Activated CD4-positive, alpha-beta memory T cell treated with anti-CD3 and anti-CD28 coated beads for 36 hours (primary cell): ENCODE data around the gene CHDH. TPM values are rescaled to one million over a fixed set of nuclear protein-coding genes. Genes with fewer than 3 reads are reported as not detected.

ENCODE experiments used
- CTCF ChIA-PET: fragments of 350-600 bp; sonication (Branson Sonifier 250); formaldehyde crosslinking; loops from one replicate; lab custom pipeline; 2021; ENCODE audit warnings: antibody characterized with exemption, inconsistent platforms; lab: Charles Lee
- POLR2A ChIA-PET: fragments of 350-600 bp; sonication (Branson Sonifier 250); formaldehyde crosslinking; loops from one replicate; lab custom pipeline; 2021; ENCODE audit warnings: antibody characterized with exemption; lab: Charles Lee
- DNase-seq: peaks from one replicate; pipeline ENCODE4 v3.0.0-alpha.2; 2020
- H3K27ac Mint-ChIP-seq: one replicate; pipeline ENCODE4 v1.8.0; 2021; ENCODE audit warnings: mixed read lengths
- H3K27me3 Mint-ChIP-seq: one replicate; pipeline ENCODE4 v1.8.0; 2021; ENCODE audit warnings: mixed read lengths
- H3K36me3 Mint-ChIP-seq: one replicate; pipeline ENCODE4 v1.8.0; 2021; ENCODE audit warnings: mixed read lengths
- H3K4me1 Mint-ChIP-seq: one replicate; pipeline ENCODE4 v1.8.0; 2021; ENCODE audit warnings: low read depth, mixed read lengths
- H3K4me3 Mint-ChIP-seq: one replicate; pipeline ENCODE4 v1.8.0; 2021; ENCODE audit warnings: mild to moderate bottlenecking, mixed read lengths
- H3K9me3 Mint-ChIP-seq: one replicate; pipeline ENCODE4 v1.8.0; 2021; ENCODE audit warnings: mixed read lengths
- intact Hi-C: fragments of 100-400 bp; cut with micrococcal nuclease; formaldehyde crosslinking; loops from one replicate; pipeline ENCODE4 v1.15.1; 2023
- total RNA-seq, 2 experiments: library from RNA; stranded (reverse); gene quantifications; one replicate each; pipeline ENCODE4 v1.2.3, GENCODE V29; 2021

Gene CHDH
- total RNA-seq, 2 experiments from 2014 or later, result 0.41 to 0.59 TPM

DNA sequence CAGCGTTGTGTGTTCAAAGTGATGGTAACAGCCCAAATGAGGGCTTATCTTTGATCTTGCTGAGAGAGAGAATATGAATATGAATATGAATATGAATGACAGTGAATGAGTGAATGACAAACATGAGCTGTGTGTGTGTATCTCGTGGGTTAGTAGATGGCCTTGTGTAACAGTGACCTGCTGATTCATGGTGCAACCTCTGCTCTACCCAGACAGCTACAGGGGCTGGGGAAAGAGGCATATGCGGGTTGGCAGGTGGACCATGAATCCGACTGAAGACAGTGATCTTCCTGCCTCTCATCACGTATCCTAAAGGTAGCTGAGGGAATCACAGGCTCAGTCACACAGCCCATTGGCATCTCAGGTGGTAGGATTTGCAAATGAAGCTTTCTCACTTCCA is 58.2 kb downstream of the CHDH start:
- POLR2A ChIA-PET, result no interaction called here
- CTCF ChIA-PET, result no interaction called here
- Mint-ChIP-seq H3K27ac (no peak overlapping the region), H3K36me3 (no peaks in the 10 kb centered on the region), H3K9me3 (no peaks in the 10 kb centered on the region), H3K4me3 (no peak overlapping the region), H3K27me3 (peaks cover 3% of the 10 kb centered on the region), H3K4me1 (no peaks in the 10 kb centered on the region)
- intact Hi-C loops, result no loop called here
- DNase-seq, result no peak

DNA sequence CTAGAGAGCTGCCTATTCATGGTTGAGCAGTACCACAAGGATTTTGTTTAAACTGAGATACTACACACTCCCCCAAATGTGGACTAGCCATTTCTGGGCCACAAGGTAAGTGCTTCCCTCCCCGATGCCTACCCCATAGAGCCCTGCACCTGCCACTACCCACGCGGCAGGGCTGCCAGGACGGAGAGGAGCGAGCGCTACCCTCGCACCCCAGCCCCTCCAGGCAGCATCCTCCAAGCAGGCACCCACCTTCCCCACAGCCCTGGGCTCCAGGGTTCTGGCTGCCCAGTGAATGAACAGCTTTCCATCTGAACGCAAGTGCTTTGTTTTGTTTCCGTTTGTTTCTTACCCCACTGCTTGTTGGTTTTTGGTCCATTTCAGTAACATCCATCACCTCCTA is 59.2 kb downstream of the CHDH start:
- Mint-ChIP-seq H3K36me3 (no peaks in the 10 kb centered on the region), H3K4me3 (no peak overlapping the region), H3K27ac (no peak overlapping the region), H3K4me1 (no peaks in the 10 kb centered on the region), H3K9me3 (no peaks in the 10 kb centered on the region), H3K27me3 (peaks cover 3% of the 10 kb centered on the region)
- intact Hi-C loops, result no loop called here
- DNase-seq, result no peak
- POLR2A ChIA-PET, result no interaction called here
- CTCF ChIA-PET, result no interaction called here

DNA sequence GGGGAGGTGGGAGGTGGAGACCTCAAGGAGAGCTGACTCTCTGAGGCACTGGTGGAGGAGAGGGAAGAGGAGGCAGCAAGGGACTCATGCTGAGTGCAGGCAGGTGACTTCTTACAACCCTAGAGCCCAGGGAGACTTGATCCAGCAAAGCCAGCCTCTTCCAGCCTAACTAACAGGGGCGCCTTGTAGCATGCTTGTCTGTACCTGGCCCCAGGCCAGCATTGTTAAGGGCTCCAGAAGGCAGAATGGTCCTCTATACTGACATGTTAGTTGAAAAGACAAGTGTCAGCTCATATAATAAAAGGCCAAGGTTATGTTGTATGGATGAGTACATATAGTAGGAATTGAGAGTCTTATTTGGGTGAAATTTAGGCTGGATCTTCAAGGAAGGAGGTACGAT is 65.4 kb downstream of the CHDH start:
- Mint-ChIP-seq H3K36me3 (no peaks in the 10 kb centered on the region), H3K4me1 (no peaks in the 10 kb centered on the region), H3K4me3 (no peak overlapping the region), H3K27ac (no peak overlapping the region), H3K9me3 (no peaks in the 10 kb centered on the region), H3K27me3 (no peaks in the 10 kb centered on the region)
- ChIA-PET CTCF (no interaction called here), POLR2A (no interaction called here)
- no peak for DNase-seq
- intact Hi-C loops, result no loop called here

DNA sequence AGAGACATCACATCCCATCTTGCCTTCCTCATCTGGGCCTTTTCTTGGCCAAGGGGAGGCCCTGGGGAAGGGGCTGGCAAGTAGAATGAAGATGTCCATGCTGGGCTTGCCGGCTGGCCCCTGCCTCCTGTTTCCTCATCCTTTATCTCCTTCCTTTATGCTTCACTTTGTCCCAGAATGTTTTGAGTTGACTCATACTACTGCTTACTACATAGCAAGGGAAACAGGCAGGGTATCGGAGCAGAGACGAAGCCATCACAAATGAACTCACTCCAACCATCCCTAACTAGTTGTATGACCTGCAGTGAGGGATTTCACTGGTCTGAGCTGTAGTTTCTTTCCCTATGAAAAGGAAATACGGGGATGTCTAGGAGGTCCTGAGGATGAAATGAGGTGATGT is 66.0 kb downstream of the CHDH start:
- Mint-ChIP-seq H3K9me3 (no peaks in the 10 kb centered on the region), H3K27ac (no peak overlapping the region), H3K4me1 (no peaks in the 10 kb centered on the region), H3K27me3 (no peaks in the 10 kb centered on the region), H3K4me3 (no peak overlapping the region), H3K36me3 (no peaks in the 10 kb centered on the region)
- no peak for DNase-seq
- CTCF ChIA-PET, result no interaction called here
- POLR2A ChIA-PET, result no interaction called here
- intact Hi-C loops, result no loop called here

DNA sequence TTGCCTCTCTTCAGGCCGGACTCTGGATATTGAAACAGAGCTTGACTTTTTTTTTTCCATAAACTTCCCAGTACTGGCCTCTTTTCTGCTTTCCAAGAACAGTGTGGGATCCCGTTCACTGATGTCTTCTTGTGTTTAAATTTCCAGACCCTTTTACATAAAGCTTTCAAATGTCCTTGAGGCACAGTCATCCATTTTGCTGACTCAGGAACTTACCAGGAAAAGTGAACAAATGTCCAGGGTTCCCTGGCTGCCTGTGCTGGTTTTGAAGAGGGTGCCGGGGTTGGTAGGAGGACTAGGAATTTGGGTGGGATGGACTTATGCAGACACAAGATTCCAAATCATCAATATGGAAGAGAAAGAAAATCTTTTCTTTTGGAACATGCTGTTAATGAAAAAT is 68.1 kb downstream of the CHDH start:
- Mint-ChIP-seq H3K27ac (no peak overlapping the region), H3K4me1 (no peaks in the 10 kb centered on the region), H3K36me3 (no peaks in the 10 kb centered on the region), H3K4me3 (no peak overlapping the region), H3K27me3 (no peaks in the 10 kb centered on the region), H3K9me3 (no peaks in the 10 kb centered on the region)
- intact Hi-C loops, result no loop called here
- DNase-seq, result no peak
- ChIA-PET POLR2A (no interaction called here), CTCF (no interaction called here)

DNA sequence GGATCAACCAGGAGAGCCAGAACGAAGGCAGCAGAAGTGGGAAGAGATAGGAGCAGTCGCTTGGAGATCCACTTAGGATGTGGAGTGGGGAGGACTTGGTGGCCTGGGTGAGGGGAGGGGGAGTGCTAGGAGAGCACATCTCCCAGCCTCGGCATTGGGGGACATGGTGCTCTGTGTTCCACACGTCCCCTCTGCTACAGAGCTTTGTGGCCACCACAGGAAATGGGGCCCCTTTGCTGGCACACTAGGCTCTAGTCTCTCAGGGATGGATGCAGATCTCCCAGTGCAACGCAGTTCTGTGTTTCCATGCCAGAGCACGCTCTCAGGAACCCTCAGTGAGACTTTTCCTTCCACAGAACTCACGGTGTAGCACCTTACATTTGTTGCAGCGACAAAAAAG is 68.8 kb downstream of the CHDH start:
- DNase-seq, result no peak
- POLR2A ChIA-PET, result no interaction called here
- no peak overlapping the region for H3K4me3 Mint-ChIP-seq
- no peaks in the 10 kb centered on the region for H3K27me3 Mint-ChIP-seq
- no peaks in the 10 kb centered on the region for H3K4me1 Mint-ChIP-seq
- no peaks in the 10 kb centered on the region for H3K9me3 Mint-ChIP-seq
- CTCF ChIA-PET, result no interaction called here
- no peaks in the 10 kb centered on the region for H3K36me3 Mint-ChIP-seq
- no peak overlapping the region for H3K27ac Mint-ChIP-seq
- intact Hi-C loops, result no loop called here

DNA sequence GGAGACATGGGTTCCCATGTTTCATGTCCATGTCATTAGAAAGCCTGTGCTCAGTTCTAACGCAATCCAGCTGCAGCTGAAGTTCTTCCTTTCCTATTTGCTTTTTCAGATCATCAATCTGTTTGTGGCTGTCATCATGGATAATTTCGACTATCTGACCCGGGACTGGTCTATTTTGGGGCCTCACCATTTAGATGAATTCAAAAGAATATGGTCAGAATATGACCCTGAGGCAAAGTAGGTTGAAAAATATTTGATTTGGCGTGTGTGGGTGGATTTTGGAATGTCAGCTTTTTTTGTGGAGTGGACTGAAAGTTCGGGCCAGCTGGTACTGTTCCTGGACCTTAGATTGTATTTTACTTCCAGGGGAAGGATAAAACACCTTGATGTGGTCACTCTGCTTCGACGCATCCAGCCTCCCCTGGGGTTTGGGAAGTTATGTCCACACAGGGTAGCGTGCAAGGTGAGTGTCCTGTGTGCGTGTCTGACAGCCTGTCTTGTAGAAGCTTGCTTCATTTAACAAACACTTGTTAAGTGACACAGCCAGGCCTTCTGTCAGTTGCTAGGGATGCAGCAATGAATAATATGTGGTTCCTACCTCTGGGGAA is 69.6 kb downstream of the CHDH start:
- no peaks in the 10 kb centered on the region for H3K36me3 Mint-ChIP-seq
- POLR2A ChIA-PET, result no interaction called here
- CTCF ChIA-PET, result no interaction called here
- H3K4me3 Mint-ChIP-seq, result no peak overlapping the region
- no peaks in the 10 kb centered on the region for H3K9me3 Mint-ChIP-seq
- H3K27me3 Mint-ChIP-seq, result no peaks in the 10 kb centered on the region
- no peak for DNase-seq
- H3K4me1 Mint-ChIP-seq, result no peaks in the 10 kb centered on the region
- intact Hi-C loops, result no loop called here
- no peak overlapping the region for H3K27ac Mint-ChIP-seq

DNA sequence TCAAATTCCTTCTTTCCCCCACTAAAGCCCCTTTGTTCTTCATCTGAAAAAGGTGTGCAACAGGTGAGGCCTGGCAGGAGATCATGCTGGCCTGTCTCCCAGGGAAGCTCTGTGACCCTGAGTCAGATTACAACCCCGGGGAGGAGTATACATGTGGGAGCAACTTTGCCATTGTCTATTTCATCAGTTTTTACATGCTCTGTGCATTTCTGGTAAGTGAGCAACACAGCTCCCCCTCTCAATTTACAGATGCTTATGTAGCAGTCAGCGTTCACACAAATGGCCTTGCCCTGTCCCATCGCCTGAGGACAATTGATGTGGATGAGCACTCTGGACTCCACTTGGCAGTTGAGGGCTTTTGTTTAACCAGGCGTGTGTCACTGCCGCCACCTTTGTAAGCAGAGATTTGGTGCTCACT is 70.4 kb downstream of the CHDH start:
- H3K4me1 Mint-ChIP-seq, result no peaks in the 10 kb centered on the region
- intact Hi-C loops, result no loop called here
- H3K4me3 Mint-ChIP-seq, result no peak overlapping the region
- ChIA-PET POLR2A (no interaction called here), CTCF (no interaction called here)
- no peaks in the 10 kb centered on the region for H3K27me3 Mint-ChIP-seq
- H3K27ac Mint-ChIP-seq, result no peak overlapping the region
- H3K9me3 Mint-ChIP-seq, result no peaks in the 10 kb centered on the region
- no peaks in the 10 kb centered on the region for H3K36me3 Mint-ChIP-seq
- no peak for DNase-seq

DNA sequence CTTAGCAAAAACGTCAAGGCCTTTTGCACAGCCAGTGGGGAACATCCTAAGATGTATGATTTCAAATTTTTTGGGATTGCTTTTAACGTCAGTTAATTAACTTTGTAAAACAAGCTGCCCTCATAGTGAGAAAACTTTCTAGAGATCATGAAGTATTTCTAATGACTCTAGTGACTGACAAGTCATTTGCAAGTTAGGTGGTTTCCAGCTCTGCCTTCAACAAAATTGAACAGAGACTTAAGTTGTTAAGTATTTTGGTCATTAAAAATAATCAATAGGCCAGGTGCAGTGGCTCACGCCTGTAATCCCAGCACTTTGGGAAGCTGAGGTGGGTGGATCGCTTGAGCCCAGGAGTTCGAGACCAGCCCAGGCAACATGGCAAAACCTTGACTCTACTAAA is 71.2 kb downstream of the CHDH start:
- H3K4me3 Mint-ChIP-seq, result no peak overlapping the region
- CTCF ChIA-PET, result no interaction called here
- no peaks in the 10 kb centered on the region for H3K36me3 Mint-ChIP-seq
- no peak for DNase-seq
- intact Hi-C loops, result no loop called here
- peaks cover 6% of the 10 kb centered on the region for H3K27me3 Mint-ChIP-seq
- H3K9me3 Mint-ChIP-seq, result no peaks in the 10 kb centered on the region
- H3K27ac Mint-ChIP-seq, result no peak overlapping the region
- POLR2A ChIA-PET, result no interaction called here
- H3K4me1 Mint-ChIP-seq, result no peaks in the 10 kb centered on the region

DNA sequence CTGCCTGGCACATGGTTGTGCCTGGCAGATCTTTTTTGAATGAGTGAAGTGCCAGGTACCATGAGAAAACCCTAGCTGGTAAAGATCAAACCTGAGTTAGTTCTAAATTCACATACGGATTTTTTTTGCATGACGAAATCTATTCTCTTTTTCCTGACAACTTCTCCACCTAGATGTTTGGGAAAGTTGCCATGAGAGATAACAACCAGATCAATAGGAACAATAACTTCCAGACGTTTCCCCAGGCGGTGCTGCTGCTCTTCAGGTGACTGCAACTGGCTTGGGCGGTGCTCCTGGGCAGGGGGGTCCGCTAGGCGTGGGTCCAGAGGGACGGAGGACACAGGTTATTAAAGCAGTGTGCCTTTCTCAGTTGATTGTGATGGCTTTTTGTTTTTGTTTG is 71.8 kb downstream of the CHDH start:
- H3K4me3 Mint-ChIP-seq, result no peak overlapping the region
- H3K9me3 Mint-ChIP-seq, result no peaks in the 10 kb centered on the region
- peaks cover 8% of the 10 kb centered on the region for H3K27me3 Mint-ChIP-seq
- ChIA-PET CTCF (no interaction called here), POLR2A (no interaction called here)
- no peak for DNase-seq
- intact Hi-C loops, result no loop called here
- no peaks in the 10 kb centered on the region for H3K4me1 Mint-ChIP-seq
- no peaks in the 10 kb centered on the region for H3K36me3 Mint-ChIP-seq
- H3K27ac Mint-ChIP-seq, result no peak overlapping the region

DNA sequence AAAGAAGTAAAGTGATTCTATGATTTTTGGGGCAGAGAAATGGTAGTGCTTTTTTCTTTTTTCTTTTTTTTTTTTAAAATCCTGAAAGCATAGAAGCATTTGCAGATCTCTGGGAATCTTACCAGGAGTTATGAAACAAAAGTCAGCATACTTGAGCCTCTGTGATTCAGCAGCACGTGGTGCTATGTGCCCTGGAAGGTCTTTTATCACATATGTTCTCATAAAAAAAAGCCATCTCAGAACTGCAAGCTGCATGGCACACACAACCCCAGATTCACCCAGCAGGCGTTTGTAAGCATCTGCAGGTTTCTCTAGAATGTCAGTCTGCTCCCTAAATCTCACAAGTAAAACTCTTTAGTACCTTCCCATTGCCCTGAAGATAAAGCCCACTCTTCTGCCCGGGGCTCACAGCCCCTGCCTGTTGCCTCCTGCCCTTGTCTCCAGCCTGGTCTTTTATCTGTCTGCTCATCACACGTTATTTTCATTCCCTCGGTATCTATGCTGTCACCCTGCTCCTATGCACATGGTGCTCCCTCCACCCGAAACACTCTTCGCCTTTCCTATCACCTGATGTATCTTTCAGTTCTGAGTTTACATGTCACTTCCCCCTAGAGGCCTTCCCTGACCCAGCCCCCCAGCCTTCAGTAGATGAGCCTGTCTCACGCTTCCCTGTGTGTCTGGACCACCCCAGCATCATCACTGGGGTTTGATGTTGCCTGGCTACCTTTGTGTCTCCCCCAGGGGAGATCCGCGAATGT is 72.4 kb downstream of the CHDH start:
- POLR2A ChIA-PET, result no interaction called here
- Mint-ChIP-seq H3K27me3 (peaks cover 8% of the 10 kb centered on the region), H3K9me3 (no peaks in the 10 kb centered on the region), H3K4me1 (no peaks in the 10 kb centered on the region), H3K36me3 (no peaks in the 10 kb centered on the region), H3K4me3 (no peak overlapping the region), H3K27ac (no peak overlapping the region)
- DNase-seq, result no peak
- intact Hi-C loops, result no loop called here
- CTCF ChIA-PET, result no interaction called here

DNA sequence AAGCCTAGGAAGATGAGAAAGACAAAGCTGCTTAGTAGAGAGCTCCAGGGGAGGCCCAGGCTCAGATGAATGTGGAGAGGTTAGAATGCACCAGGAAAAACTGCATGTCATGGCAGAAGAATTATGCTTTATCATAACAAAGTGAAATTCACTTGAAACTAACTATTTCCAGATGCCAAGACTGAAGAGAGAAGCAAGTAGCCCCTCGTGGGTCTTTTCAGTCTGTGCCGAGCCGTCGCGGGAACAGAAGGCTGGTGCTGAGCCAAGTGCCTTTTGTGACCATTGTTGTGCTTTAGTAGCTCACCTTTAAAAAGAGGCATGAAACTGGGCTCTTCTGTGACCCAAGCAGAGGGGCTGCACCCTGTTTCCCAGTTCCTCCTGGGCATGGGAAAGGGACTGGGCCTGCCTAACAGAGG is 73.2 kb downstream of the CHDH start:
- no peak for DNase-seq
- no peak overlapping the region for H3K27ac Mint-ChIP-seq
- intact Hi-C loops, result no loop called here
- ChIA-PET POLR2A (no interaction called here), CTCF (no interaction called here)
- H3K4me3 Mint-ChIP-seq, result no peak overlapping the region
- no peaks in the 10 kb centered on the region for H3K36me3 Mint-ChIP-seq
- peaks cover 8% of the 10 kb centered on the region for H3K27me3 Mint-ChIP-seq
- no peaks in the 10 kb centered on the region for H3K4me1 Mint-ChIP-seq
- H3K9me3 Mint-ChIP-seq, result no peaks in the 10 kb centered on the region

DNA sequence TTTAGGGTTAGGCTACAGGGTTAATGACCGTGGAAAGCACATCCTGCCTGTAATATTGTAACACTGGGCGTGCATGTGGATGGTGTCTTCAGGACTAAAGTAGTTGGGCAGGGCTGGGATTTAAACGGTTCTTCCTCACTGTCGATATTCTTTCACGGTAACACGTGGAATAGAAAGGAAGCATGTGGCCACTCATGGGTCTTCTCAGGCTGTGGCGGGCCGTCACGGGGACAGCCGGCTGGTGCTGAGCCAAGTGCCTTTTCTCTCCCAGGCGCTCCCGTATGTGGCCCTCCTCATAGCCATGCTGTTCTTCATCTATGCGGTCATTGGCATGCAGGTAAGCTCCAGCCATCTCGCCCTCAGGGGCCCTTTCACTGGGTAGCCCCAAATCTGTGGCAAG is 73.7 kb downstream of the CHDH start:
- Mint-ChIP-seq H3K36me3 (no peaks in the 10 kb centered on the region), H3K27ac (no peak overlapping the region), H3K9me3 (no peaks in the 10 kb centered on the region), H3K4me1 (no peaks in the 10 kb centered on the region), H3K4me3 (no peak overlapping the region), H3K27me3 (peaks cover 8% of the 10 kb centered on the region)
- DNase-seq, result no peak
- intact Hi-C loops, result no loop called here
- ChIA-PET CTCF (no interaction called here), POLR2A (no interaction called here)
